OCI-LY7 (cell line): ENCODE data around the gene NELFCD. TPM values are rescaled to one million over a fixed set of nuclear protein-coding genes. Genes with fewer than 3 reads are reported as not detected.

ENCODE experiments used
- BruUV-seq: library from RNA; stranded (reverse); fragments of 400-500 nt; replicated peaks from 2 replicates; lab custom pipeline; 2021; lab: Mats Ljungman, UMichigan
- CTCF ChIA-PET: fragments of 300-600 bp; sonication (Branson Sonifier 250); formaldehyde crosslinking; loops from one replicate; lab custom pipeline; 2022; ENCODE audit warnings: antibody characterized with exemption; ENCODE audit not compliant: unreplicated experiment; lab: Charles Lee
- POLR2A ChIA-PET: fragments of 300-600 bp; sonication (Branson Sonifier 250); formaldehyde crosslinking; loops from one replicate; lab custom pipeline; 2022; ENCODE audit warnings: antibody characterized with exemption; lab: Charles Lee
- DNase-seq: peaks from one replicate; pipeline ENCODE4 v3.0.0-alpha.2; 2015; ENCODE audit warnings: low spot score
- H2AFZ ChIP-seq: fragments of 200-600 bp; sonication (generic), shearing (Covaris generic); 2 replicates; pipeline ENCODE4 v1.6.1; 2014; ENCODE audit warnings: mild to moderate bottlenecking, antibody characterized with exemption, low read length, moderate library complexity
- H3K27ac ChIP-seq: fragments of 200-600 bp; sonication (generic); 2 replicates; pipeline ENCODE4 v1.5.1; 2014; ENCODE audit warnings: mixed run types, low read depth, mild to moderate bottlenecking, moderate library complexity, low read length, inconsistent platforms; ENCODE audit not compliant: poor library complexity, severe bottlenecking
- H3K36me3 ChIP-seq: fragments of 200-600 bp; sonication (generic); 2 replicates; pipeline ENCODE4 v1.6.1; 2014; ENCODE audit warnings: mild to moderate bottlenecking, antibody characterized with exemption, low read length, moderate library complexity, mixed read lengths; ENCODE audit not compliant: insufficient read depth
- H3K4me1 ChIP-seq: fragments of 200-600 bp; sonication (generic); 2 replicates; pipeline ENCODE4 v1.5.1; 2014; ENCODE audit warnings: mild to moderate bottlenecking, low read length; ENCODE audit not compliant: insufficient read depth, poor library complexity, severe bottlenecking
- H3K4me2 ChIP-seq: fragments of 200-600 bp; sonication (generic); 2 replicates; pipeline ENCODE4 v1.6.1; 2014; ENCODE audit warnings: mild to moderate bottlenecking, low read length
- H3K4me3 ChIP-seq: fragments of 200-600 bp; sonication (generic); 2 replicates; pipeline ENCODE4 v1.5.1; 2014; ENCODE audit warnings: mild to moderate bottlenecking, low read depth, low read length; ENCODE audit not compliant: poor library complexity, severe bottlenecking
- H3K79me2 ChIP-seq: fragments of 200-600 bp; sonication (generic); 2 replicates; pipeline ENCODE4 v1.6.1; 2016; ENCODE audit warnings: low read depth, mild to moderate bottlenecking, low read length, moderate library complexity, mixed read lengths; ENCODE audit not compliant: insufficient read depth
- H3K9me2 ChIP-seq: fragments of 200-600 bp; sonication (generic); 2 replicates; pipeline ENCODE4 v1.6.1; 2016; ENCODE audit warnings: mild to moderate bottlenecking, low read length, mixed read lengths; ENCODE audit not compliant: insufficient read depth
- H3K9me3 ChIP-seq: fragments of 200-600 bp; sonication (generic); 2 replicates; pipeline ENCODE4 v1.6.1; 2014; ENCODE audit warnings: mild to moderate bottlenecking, mixed run types, low read length, mixed read lengths
- H4K20me1 ChIP-seq: fragments of 200-600 bp; sonication (generic); 2 replicates; pipeline ENCODE4 v1.6.1; 2014; ENCODE audit warnings: mild to moderate bottlenecking, antibody characterized with exemption, low read length, moderate library complexity, mixed read lengths; ENCODE audit not compliant: insufficient read depth
- CTCF ChIP-seq: fragments of 200-600 bp; sonication (generic); conservative IDR thresholded peaks from 2 replicates; pipeline ENCODE4 v1.5.1; 2014; ENCODE audit warnings: mild to moderate bottlenecking, antibody characterized with exemption, low read length, moderate library complexity, mixed read lengths
- EZH2phosphoT487 ChIP-seq: fragments of 200-600 bp; sonication (generic); IDR thresholded peaks from 2 replicates; pipeline ENCODE4 v1.6.1; 2018; ENCODE audit warnings: low read depth, borderline replicate concordance, mild to moderate bottlenecking, mixed run types, antibody characterized with exemption, low read length, moderate library complexity, mixed read lengths
- intact Hi-C: fragments of 100-400 bp; cut with micrococcal nuclease; formaldehyde crosslinking; loops from one replicate; pipeline ENCODE4 v1.10.0; 2022; ENCODE audit not compliant: unreplicated experiment
- total RNA-seq, 2 experiments: library from RNA; depleted of rRNA in 1 of 2; stranded (reverse); fragments of >200 nt in 1 of 2; shearing (Covaris generic) in 1 of 2; gene quantifications; 2 replicates each; pipeline ENCODE4 v1.2.3, GENCODE V29; 2014 to 2022

Gene NELFCD
- total RNA-seq, 2 experiments from 2014 or later, result 90.7 to 143 TPM

DNA sequence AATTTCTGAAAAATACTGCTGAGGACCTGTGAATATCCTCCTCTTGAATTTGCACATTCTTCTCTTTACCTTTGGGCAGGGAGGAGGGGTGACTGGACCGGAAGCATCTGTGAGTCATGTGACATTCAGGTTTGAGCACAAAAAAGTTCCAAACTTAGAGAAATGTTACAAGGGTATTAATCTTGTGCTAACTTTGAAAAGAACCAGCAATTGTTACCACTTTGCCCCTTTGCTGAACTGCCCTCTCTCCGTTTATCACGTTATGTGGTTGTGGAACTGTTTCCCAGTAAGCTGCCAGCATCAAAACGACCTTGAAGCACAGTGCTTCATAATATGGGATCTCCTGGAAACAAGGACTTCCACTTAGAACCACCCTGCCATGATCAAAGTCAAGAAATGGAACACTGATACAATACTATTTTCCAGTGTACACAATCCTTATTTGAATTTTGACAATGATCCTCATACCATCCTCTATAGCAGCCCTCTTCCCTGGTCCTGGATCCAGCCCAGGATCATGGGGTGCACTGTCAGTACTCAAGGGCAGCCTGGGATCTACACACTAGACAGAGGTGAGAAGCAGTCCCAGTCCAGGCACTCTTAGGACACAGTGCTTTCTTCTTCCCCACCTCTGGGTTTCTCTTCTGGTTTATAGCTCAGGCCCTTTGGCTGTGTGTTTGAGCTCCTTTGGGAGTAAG is 35.9 kb downstream of the NELFCD start:
- Histone ChIP-seq H3K9me3 (no peaks in the 10 kb centered on the region), H2AFZ (peak overlapping the region; percentile 78), H3K36me3 (no peaks in the 10 kb centered on the region), H3K79me2 (no peaks in the 10 kb centered on the region), H3K4me1 (peaks cover 17% of the 10 kb centered on the region), H3K9me2 (no peaks in the 10 kb centered on the region), H3K4me3 (no peak overlapping the region), H4K20me1 (no peaks in the 10 kb centered on the region), H3K27ac (peak overlapping the region; percentile 5), H3K4me2 (peak overlapping the region; percentile 45)
- intact Hi-C loops, result no loop called here
- ChIA-PET CTCF (interaction anchor here (1.4 kb wide), 1 partner anchor 27 kb away, joined by 4 read pairs; no protein-coding TSS in a partner anchor), POLR2A (interaction anchor here (1.0 to 1.9 kb wide), 5 partner anchors 8 to 16 kb away, joined by 3 to 8 read pairs (median 5); no protein-coding TSS in a partner anchor)
- no peak for TF ChIP-seq CTCF
- no peak for TF ChIP-seq EZH2phosphoT487
- peak; percentile 44 for DNase-seq
- BruUV-seq, result no TSS peak

GRCh38 chr20:59017493-59018231 is 36.6 kb downstream of the NELFCD start:
- Histone ChIP-seq H3K4me1 (peaks cover 17% of the 10 kb centered on the region), H3K4me2 (no peak overlapping the region), H3K79me2 (no peaks in the 10 kb centered on the region), H3K36me3 (peaks cover 6% of the 10 kb centered on the region), H3K9me2 (no peaks in the 10 kb centered on the region), H3K9me3 (no peaks in the 10 kb centered on the region), H4K20me1 (no peaks in the 10 kb centered on the region), H2AFZ (no peak overlapping the region), H3K4me3 (no peak overlapping the region), H3K27ac (no peak overlapping the region)
- no peak for TF ChIP-seq CTCF
- no peak for TF ChIP-seq EZH2phosphoT487
- ChIA-PET POLR2A (interaction anchor here (0.7 to 1.9 kb wide), 6 partner anchors 8 to 35 kb away, joined by 3 to 8 read pairs (median 4); no protein-coding TSS in a partner anchor), CTCF (interaction anchor here (1.4 kb wide), 1 partner anchor 26 kb away, joined by 4 read pairs; no protein-coding TSS in a partner anchor)
- intact Hi-C loops, result no loop called here
- BruUV-seq, result no TSS peak
- no peak for DNase-seq
